ENCODE results near the gene CA10. TPM values are rescaled to one million over a fixed set of nuclear protein-coding genes. Genes with fewer than 3 reads are reported as not detected.

Gene CA10
- total RNA-seq, 1 experiment from 2014 or later = 0.31 TPM

DNA sequence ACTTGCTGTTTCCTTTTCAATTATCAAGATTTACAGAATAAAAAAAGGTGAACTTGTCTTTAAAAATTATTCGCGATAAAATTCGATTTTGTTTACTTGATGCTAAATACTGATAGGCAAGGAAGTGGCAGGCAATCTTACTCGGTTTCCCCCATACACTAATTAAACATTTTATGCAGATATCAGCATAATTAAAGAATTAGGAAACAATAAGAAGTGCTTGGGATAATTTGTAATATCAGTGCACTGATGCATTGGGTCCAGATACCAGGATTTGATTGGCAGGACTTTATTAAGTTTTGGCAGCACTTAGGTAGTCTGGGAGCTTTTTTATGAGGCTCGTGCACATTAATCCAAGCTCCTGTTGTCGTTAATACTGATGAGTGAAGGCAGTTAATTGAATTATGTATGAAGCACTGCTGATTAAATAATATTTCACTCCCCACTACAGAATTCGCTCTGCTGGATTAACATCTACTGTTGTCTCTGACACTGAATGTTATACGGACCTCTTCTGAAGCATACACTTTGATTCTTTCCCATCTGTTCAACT, 165.6 kb downstream of the CA10 start:
- Histone ChIP-seq H3K36me3 (replicated peaks; ENCODE audit: control insufficient read depth, insufficient read depth, low read length) (no peaks in the 10 kb centered on the region), H3K4me3 (ENCODE audit: insufficient read depth, low read depth, low read length) (no peak overlapping the region), H3K27me3 (ENCODE audit: control insufficient read depth, insufficient read depth, low read length) (no peaks in the 10 kb centered on the region)
- no peak for DNase-seq

DNA sequence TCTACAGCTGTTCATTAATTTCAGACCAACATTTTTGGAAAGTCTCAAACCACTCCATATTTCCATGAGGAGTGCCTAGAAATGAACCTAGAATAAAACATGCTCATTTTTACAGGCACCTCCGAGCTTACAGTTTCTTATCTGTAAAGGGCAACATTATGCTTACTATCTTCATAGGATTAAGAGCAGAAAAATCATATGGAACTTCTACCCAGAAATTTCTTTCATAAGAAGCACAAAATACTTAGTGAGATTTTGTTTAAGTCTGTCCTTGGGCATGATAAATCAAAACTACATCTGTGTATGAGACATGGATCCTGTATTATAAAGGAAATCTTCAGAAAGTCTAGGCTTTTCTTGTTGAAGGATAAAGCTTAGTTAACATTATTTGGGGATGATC, 187.4 kb downstream of the CA10 start:
- DNase-seq = no peak
- no peaks in the 10 kb centered on the region for H3K36me3 ChIP-seq (replicated peaks; ENCODE audit: control insufficient read depth, insufficient read depth, low read length)
- no peak overlapping the region for H3K4me3 ChIP-seq (ENCODE audit: insufficient read depth, low read depth, low read length)
- H3K27me3 ChIP-seq (ENCODE audit: control insufficient read depth, insufficient read depth, low read length) = no peaks in the 10 kb centered on the region

DNA sequence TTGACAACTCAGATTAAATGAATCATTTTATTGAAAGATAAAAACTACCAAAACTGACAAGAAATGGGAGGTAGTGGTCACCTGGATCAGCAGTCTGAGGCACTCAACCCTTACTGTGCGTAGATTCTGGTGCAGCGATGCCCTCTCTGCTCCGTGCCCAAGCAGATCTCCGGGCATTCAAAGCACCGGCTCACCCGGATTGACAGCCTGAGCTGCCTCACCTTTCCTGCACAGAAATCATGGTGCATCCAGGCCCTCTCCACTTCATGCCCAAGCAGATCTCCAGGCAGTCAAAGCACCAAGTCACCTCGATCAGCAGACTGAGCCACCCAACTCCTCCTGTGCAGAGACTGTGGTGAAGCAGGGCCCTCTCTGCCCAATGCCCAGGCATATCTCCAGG, 196.8 kb downstream of the CA10 start:
- Histone ChIP-seq H3K4me3 (ENCODE audit: insufficient read depth, low read depth, low read length) (no peak overlapping the region), H3K36me3 (replicated peaks; ENCODE audit: control insufficient read depth, insufficient read depth, low read length) (no peaks in the 10 kb centered on the region), H3K27me3 (ENCODE audit: control insufficient read depth, insufficient read depth, low read length) (no peaks in the 10 kb centered on the region)
- DNase-seq = no peak

DNA sequence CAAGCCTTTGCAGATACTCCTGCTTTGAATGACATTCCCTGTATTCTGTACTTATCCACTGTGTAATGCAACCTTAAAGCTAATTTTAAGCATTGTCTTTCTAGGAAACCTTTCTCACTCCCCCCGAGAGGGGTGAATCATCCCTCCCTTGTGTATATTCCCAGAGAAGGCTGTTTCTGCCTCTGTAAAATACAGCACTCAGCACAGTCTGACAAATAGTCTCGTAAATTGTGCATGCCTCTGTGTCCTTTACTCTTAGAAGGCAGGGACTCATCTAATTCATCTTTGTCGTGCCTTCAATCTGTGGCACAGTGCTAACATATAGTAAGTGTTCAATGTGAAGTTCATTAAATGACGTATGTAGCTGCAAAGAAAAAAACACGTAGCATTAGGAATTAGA, 200.7 kb downstream of the CA10 start:
- no peaks in the 10 kb centered on the region for H3K36me3 ChIP-seq (replicated peaks; ENCODE audit: control insufficient read depth, insufficient read depth, low read length)
- DNase-seq = no peak
- H3K4me3 ChIP-seq (ENCODE audit: insufficient read depth, low read depth, low read length) = no peak overlapping the region
- no peaks in the 10 kb centered on the region for H3K27me3 ChIP-seq (ENCODE audit: control insufficient read depth, insufficient read depth, low read length)

GRCh38 chr17:51955245-51955644, 203.3 kb downstream of the CA10 start:
- H3K4me3 ChIP-seq (ENCODE audit: insufficient read depth, low read depth, low read length) = no peak overlapping the region
- H3K36me3 ChIP-seq (replicated peaks; ENCODE audit: control insufficient read depth, insufficient read depth, low read length) = no peaks in the 10 kb centered on the region
- H3K27me3 ChIP-seq (ENCODE audit: control insufficient read depth, insufficient read depth, low read length) = no peaks in the 10 kb centered on the region
- no peak for DNase-seq

GRCh38 chr17:51954232-51954765, 204.2 kb downstream of the CA10 start:
- no peaks in the 10 kb centered on the region for H3K36me3 ChIP-seq (replicated peaks; ENCODE audit: control insufficient read depth, insufficient read depth, low read length)
- DNase-seq = no peak
- H3K27me3 ChIP-seq (ENCODE audit: control insufficient read depth, insufficient read depth, low read length) = no peaks in the 10 kb centered on the region
- H3K4me3 ChIP-seq (ENCODE audit: insufficient read depth, low read depth, low read length) = no peak overlapping the region

GRCh38 chr17:51951741-51952140, 206.8 kb downstream of the CA10 start:
- no peaks in the 10 kb centered on the region for H3K27me3 ChIP-seq (ENCODE audit: control insufficient read depth, insufficient read depth, low read length)
- no peak overlapping the region for H3K4me3 ChIP-seq (ENCODE audit: insufficient read depth, low read depth, low read length)
- H3K36me3 ChIP-seq (replicated peaks; ENCODE audit: control insufficient read depth, insufficient read depth, low read length) = no peaks in the 10 kb centered on the region
- no peak for DNase-seq

- Histone ChIP-seq H3K36me3 (replicated peaks; ENCODE audit: control insufficient read depth, insufficient read depth, low read length) (no peaks in the 10 kb centered on the region), H3K27me3 (ENCODE audit: control insufficient read depth, insufficient read depth, low read length) (no peaks in the 10 kb centered on the region), H3K4me3 (ENCODE audit: insufficient read depth, low read depth, low read length) (no peak overlapping the region)
- no peak for DNase-seq
These were observed 210.4 kb downstream of the CA10 start for GRCh38 chr17:51948128-51948527.

DNA sequence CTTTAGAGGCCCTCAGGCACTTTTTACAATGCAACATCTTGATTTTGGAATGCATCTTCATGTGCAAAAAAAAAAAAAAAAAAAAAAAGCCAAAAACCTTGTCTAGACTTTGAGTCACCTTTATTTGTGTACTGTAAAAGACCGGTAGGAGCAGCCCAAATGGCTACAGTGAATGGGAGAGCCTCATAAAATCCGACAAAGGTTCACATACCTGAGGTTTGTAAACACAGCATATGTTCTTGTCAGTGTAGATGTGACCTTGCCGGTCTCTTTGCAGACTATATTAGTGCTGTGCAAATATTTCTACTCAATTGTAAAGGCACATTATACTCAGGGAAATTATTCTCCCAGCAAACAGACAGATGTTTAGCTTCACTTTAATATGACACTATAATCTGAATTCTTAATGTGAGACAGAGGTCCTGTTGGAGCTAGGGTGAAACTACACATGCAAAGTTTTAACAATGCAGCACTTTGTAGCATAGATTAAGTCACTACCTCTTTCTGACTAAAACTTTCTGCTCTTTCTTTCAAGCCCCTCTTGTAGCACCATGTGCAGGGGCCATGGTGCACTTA, 211.3 kb downstream of the CA10 start:
- H3K36me3 ChIP-seq (replicated peaks; ENCODE audit: control insufficient read depth, insufficient read depth, low read length) = no peaks in the 10 kb centered on the region
- no peak for DNase-seq
- no peaks in the 10 kb centered on the region for H3K27me3 ChIP-seq (ENCODE audit: control insufficient read depth, insufficient read depth, low read length)
- no peak overlapping the region for H3K4me3 ChIP-seq (ENCODE audit: insufficient read depth, low read depth, low read length)

DNA sequence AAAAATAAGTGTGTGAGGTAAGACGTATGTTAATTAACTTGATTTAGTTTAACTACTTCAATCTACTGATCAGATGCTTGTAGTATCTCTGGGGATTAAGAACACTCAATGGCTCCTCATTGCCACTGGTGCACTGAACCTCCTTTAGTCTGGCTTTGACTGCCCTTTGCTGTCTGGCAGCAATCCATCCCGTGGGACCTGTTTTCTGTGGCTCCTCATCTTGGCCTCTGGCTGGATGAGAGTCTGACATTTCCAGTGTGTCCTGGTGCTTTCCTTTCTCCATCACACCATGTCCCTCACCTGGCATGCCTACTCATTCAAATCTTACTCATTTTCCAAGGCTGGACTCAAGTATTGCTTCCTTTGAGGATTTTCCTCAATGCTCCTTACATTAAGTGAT, 212.2 kb downstream of the CA10 start:
- no peak for DNase-seq
- H3K27me3 ChIP-seq (ENCODE audit: control insufficient read depth, insufficient read depth, low read length) = no peaks in the 10 kb centered on the region
- H3K36me3 ChIP-seq (replicated peaks; ENCODE audit: control insufficient read depth, insufficient read depth, low read length) = no peaks in the 10 kb centered on the region
- H3K4me3 ChIP-seq (ENCODE audit: insufficient read depth, low read depth, low read length) = no peak overlapping the region

DNA sequence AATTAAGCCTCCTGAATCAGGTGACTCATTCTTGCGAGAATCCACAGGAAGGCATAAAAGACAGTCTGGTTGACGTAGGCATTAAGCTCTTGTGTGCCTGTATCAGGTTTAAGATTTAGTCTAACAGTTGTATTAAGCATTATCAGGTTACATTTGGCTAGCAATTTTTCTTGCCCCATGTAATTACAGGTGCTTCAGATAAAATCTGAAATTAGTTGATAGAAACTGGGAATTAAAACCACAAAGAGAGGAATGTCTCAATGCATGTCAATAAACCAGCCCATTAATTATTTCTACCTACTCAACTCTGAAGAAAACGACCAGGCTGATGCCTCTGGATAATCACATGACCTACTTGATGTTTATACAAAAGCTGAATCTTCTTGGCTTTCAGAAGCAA, 217.2 kb downstream of the CA10 start:
- Histone ChIP-seq H3K36me3 (replicated peaks; ENCODE audit: control insufficient read depth, insufficient read depth, low read length) (no peaks in the 10 kb centered on the region), H3K27me3 (ENCODE audit: control insufficient read depth, insufficient read depth, low read length) (no peaks in the 10 kb centered on the region), H3K4me3 (ENCODE audit: insufficient read depth, low read depth, low read length) (no peak overlapping the region)
- no peak for DNase-seq

DNA sequence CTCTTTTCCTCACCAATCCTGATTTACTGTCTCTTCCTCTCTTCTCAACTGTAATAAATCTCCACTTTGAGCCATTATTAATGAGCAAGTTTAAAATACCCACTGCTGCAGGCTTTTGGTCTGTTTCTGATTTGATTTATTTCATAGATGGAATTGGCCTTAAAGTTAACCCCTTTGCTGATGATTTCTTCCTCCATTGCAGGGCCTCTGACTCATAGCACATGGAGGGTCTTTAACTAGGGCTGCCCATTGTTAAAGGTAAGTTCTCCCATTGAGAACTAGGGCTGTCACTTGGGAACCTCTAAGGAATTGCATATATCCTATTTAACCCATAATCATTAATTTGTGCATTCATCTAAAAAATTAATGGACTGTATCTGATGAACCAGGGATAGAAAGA, 221.2 kb downstream of the CA10 start:
- Histone ChIP-seq H3K27me3 (ENCODE audit: control insufficient read depth, insufficient read depth, low read length) (no peaks in the 10 kb centered on the region), H3K4me3 (ENCODE audit: insufficient read depth, low read depth, low read length) (no peak overlapping the region), H3K36me3 (replicated peaks; ENCODE audit: control insufficient read depth, insufficient read depth, low read length) (no peaks in the 10 kb centered on the region)
- no peak for DNase-seq

- Histone ChIP-seq H3K36me3 (replicated peaks; ENCODE audit: control insufficient read depth, insufficient read depth, low read length) (no peaks in the 10 kb centered on the region), H3K4me3 (ENCODE audit: insufficient read depth, low read depth, low read length) (no peak overlapping the region), H3K27me3 (ENCODE audit: control insufficient read depth, insufficient read depth, low read length) (no peaks in the 10 kb centered on the region)
- no peak for DNase-seq
These were observed 223.0 kb downstream of the CA10 start for GRCh38 chr17:51935477-51935876.

GRCh38 chr17:51933647-51934046, 224.9 kb downstream of the CA10 start:
- no peak overlapping the region for H3K4me3 ChIP-seq (ENCODE audit: insufficient read depth, low read depth, low read length)
- no peak for DNase-seq
- H3K27me3 ChIP-seq (ENCODE audit: control insufficient read depth, insufficient read depth, low read length) = no peaks in the 10 kb centered on the region
- no peaks in the 10 kb centered on the region for H3K36me3 ChIP-seq (replicated peaks; ENCODE audit: control insufficient read depth, insufficient read depth, low read length)

- Histone ChIP-seq H3K4me3 (ENCODE audit: insufficient read depth, low read depth, low read length) (no peak overlapping the region), H3K36me3 (replicated peaks; ENCODE audit: control insufficient read depth, insufficient read depth, low read length) (no peaks in the 10 kb centered on the region), H3K27me3 (ENCODE audit: control insufficient read depth, insufficient read depth, low read length) (no peaks in the 10 kb centered on the region)
- DNase-seq = no peak
These were observed 232.1 kb downstream of the CA10 start for GRCh38 chr17:51926448-51926847.

GRCh38 chr17:51921500-51921899, 237.0 kb downstream of the CA10 start:
- Histone ChIP-seq H3K36me3 (replicated peaks; ENCODE audit: control insufficient read depth, insufficient read depth, low read length) (no peaks in the 10 kb centered on the region), H3K27me3 (ENCODE audit: control insufficient read depth, insufficient read depth, low read length) (no peaks in the 10 kb centered on the region), H3K4me3 (ENCODE audit: insufficient read depth, low read depth, low read length) (no peak overlapping the region)
- peak; percentile 0 for DNase-seq
